ENCODE measurements around the gene SORL1.

The SORL1 gene

GRCh38 chr11:121464352-121464946, 12.3 kb downstream of the SORL1 start:
- no peak overlapping the region for H3K4me3 ChIP-seq (ENCODE audit: control insufficient read depth, low read depth, low read length)
- peak; percentile 92 for DNase-seq (ENCODE audit: low read depth)
- TF ChIP-seq, protein P1, sequence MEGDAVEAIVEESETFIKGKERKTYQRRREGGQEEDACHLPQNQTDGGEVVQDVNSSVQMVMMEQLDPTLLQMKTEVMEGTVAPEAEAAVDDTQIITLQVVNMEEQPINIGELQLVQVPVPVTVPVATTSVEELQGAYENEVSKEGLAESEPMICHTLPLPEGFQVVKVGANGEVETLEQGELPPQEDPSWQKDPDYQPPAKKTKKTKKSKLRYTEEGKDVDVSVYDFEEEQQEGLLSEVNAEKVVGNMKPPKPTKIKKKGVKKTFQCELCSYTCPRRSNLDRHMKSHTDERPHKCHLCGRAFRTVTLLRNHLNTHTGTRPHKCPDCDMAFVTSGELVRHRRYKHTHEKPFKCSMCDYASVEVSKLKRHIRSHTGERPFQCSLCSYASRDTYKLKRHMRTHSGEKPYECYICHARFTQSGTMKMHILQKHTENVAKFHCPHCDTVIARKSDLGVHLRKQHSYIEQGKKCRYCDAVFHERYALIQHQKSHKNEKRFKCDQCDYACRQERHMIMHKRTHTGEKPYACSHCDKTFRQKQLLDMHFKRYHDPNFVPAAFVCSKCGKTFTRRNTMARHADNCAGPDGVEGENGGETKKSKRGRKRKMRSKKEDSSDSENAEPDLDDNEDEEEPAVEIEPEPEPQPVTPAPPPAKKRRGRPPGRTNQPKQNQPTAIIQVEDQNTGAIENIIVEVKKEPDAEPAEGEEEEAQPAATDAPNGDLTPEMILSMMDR (conservative IDR thresholded peaks at IDR 0.05; ENCODE audit: control insufficient read depth, insufficient read depth, low read depth, low read length) = no peak

- TF ChIP-seq, protein P1 (conservative IDR thresholded peaks at IDR 0.05; ENCODE audit: control insufficient read depth, insufficient read depth, low read depth, low read length) = no peak
- H3K4me3 ChIP-seq (ENCODE audit: control insufficient read depth, low read depth, low read length) = no peak overlapping the region
- no peak for DNase-seq (ENCODE audit: low read depth)
These were observed 13.6 kb downstream of the SORL1 start for GRCh38 chr11:121465709-121466062.

DNA sequence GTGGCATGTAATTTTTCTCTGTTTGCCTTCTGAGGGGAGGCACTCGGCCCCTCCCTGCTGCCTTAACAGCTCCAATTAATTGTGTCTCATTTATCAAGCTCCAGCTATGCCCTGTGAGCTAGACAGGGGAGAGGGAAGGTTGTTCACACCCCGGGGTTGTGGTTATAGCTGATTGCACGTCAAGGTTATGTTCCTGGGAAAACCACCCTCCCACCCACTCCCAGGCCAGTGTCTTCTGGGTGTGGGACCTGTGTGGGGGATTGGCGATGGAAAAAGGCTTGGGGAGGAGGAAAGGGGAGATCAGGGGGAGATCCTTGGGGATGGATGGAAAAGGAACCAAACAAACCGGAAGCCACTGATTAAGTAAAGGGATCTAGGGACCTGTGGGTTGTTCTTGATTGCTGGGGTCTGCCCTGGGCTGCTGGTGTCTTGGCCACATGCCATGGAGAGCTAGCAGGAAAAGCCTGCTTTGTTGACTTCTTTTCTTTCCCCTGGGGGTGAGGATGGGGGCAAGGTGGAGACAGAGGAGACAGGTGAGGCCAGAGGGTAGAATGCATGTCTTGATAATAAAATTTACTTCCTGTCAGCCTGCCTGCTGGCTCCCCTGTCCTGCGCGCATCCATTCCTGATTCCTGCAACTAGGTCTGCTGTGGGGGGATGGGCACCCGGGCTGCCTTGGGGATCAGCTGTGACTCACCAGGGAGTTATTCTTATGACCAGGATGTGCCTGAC, 14.1 kb downstream of the SORL1 start:
- no peak overlapping the region for H3K4me3 ChIP-seq (ENCODE audit: control insufficient read depth, low read depth, low read length)
- peak; percentile 94 for DNase-seq (ENCODE audit: low read depth)
- TF ChIP-seq, protein P1 (conservative IDR thresholded peaks at IDR 0.05; ENCODE audit: control insufficient read depth, insufficient read depth, low read depth, low read length) = no peak

DNA sequence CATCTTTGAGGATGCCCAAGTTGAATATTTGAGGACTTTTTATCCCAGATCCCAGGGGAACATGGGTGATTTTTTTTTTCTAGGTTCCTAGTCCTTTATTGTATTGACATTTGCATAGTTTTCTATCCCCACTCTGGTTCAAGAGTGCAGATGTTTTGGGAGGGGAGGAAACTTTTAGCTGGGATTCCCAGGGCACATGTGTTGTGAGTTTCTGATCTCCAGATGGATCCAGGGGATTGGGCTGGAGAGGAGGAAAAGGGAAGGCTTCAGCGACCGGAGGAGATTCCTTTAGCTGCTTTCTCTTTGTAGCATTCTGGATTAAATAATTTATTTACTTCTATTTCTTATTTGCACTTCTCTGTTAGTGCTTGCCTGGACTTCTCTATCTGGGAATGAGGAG, 15.4 kb downstream of the SORL1 start:
- TF ChIP-seq, protein P1 (conservative IDR thresholded peaks at IDR 0.05; ENCODE audit: control insufficient read depth, insufficient read depth, low read depth, low read length) = no peak
- no peak overlapping the region for H3K4me3 ChIP-seq (ENCODE audit: control insufficient read depth, low read depth, low read length)

DNA sequence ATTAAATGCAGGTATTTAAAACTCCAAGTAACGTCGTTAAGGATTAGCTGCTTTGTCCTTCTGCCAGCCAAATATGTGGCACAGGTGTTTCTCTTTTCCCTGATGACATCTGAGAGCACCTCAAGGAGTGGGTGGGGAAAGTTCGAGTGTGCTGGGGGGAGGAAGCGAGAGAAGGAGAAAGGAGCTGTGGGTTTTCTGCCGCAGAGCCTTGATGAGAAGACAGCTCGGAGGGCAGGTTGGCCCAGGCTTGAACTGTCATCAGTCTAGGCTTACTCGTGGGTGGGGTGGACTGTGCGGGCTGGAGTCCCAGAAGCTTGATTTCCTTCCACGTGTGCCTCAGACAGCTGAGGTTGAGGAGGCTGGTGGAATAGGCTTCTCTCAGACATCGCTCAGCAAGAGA, 15.9 kb downstream of the SORL1 start:
- DNase-seq (ENCODE audit: low read depth) = no peak
- no peak overlapping the region for H3K4me3 ChIP-seq (ENCODE audit: control insufficient read depth, low read depth, low read length)
- TF ChIP-seq, protein P1 (conservative IDR thresholded peaks at IDR 0.05; ENCODE audit: control insufficient read depth, insufficient read depth, low read depth, low read length) = no peak

More for the DNA sequence above, 15.4 kb downstream of the SORL1 start:
- no peak for DNase-seq (ENCODE audit: low read depth)

DNA sequence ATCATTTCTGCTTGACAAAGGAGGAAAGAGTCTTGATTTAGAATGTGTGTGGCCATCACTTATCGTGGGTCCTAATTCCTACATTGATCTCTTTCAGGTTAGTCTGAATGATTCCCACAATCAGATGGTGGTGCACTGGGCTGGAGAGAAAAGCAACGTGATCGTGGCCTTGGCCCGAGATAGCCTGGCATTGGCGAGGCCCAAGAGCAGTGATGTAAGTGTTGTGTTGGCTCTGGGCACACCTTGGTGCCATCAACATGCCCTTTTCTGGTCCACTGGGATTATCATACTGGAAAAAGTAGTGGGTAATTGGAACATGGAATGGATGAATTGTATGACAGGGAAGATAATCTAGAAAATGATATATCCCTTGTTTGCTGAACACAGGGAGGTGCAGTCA, 17.8 kb downstream of the SORL1 start:
- no peak overlapping the region for H3K4me3 ChIP-seq (ENCODE audit: control insufficient read depth, low read depth, low read length)
- TF ChIP-seq, protein P1 (conservative IDR thresholded peaks at IDR 0.05; ENCODE audit: control insufficient read depth, insufficient read depth, low read depth, low read length) = no peak
- DNase-seq (ENCODE audit: low read depth) = no peak

Measured in fibroblast of mammary gland (primary cell).